Uterus (tissue), 4 donors: ENCODE data around the gene SLC36A1. TPM values are rescaled to one million over a fixed set of nuclear protein-coding genes. Genes with fewer than 3 reads are reported as not detected.

Experiments used
- DNase-seq, 2 donors: peaks; one replicate each; pipeline ENCODE4 v3.0.0-alpha.2; 2019 to 2020
- H3K27ac ChIP-seq, 2 donors: fragments of 200-600 bp; sonication (generic); 1 replicate in 1 of 2; 2 replicates in 1 of 2; pipeline ENCODE4 v1.5.1; 2016 to 2018
- H3K27me3 ChIP-seq, 2 donors: fragments of 200-600 bp; sonication (generic); one replicate each; pipeline ENCODE4 v1.5.1; 2018 to 2019; ENCODE audit warnings: control low read depth in 1 of 2
- H3K36me3 ChIP-seq, 2 donors: fragments of 200-600 bp; sonication (generic); one replicate each; pipeline ENCODE4 v1.5.1; 2019; ENCODE audit warnings: control low read depth in 1 of 2
- H3K4me1 ChIP-seq, 2 donors: fragments of 200-600 bp; sonication (generic); one replicate each; pipeline ENCODE4 v1.5.1; 2018 to 2019; ENCODE audit warnings: control low read depth in 1 of 2
- H3K4me3 ChIP-seq, 2 donors: fragments of 200-600 bp; sonication (generic); 1 replicate in 1 of 2; 2 replicates in 1 of 2; pipeline ENCODE4 v1.5.1; 2018 to 2019; ENCODE audit warnings: mild to moderate bottlenecking in 1 of 2
- H3K9me3 ChIP-seq, 2 donors: fragments of 200-600 bp; sonication (generic); one replicate each; pipeline ENCODE4 v1.5.1; 2019; ENCODE audit warnings: control low read depth in 1 of 2
- CTCF ChIP-seq, 4 experiments: fragments of 200-600 bp in 2 of 4; fragments of 450-650 bp in 2 of 4; sonication (generic) in 2 of 4; IDR thresholded peaks; one replicate each; pipeline ENCODE4 v1.5.1; 2016 to 2019; ENCODE audit warnings: antibody characterized with exemption in 4 of 4, mild to moderate bottlenecking in 2 of 4, moderate library complexity in 1 of 4
- POLR2A ChIP-seq, 2 donors: fragments of 450-650 bp; IDR thresholded peaks; one replicate each; pipeline ENCODE4 v1.6.1; 2016; ENCODE audit warnings: antibody characterized with exemption in 2 of 2, mild to moderate bottlenecking in 1 of 2, moderate library complexity in 1 of 2
- intact Hi-C: fragments of 100-400 bp; cut with DNase I; formaldehyde crosslinking; loops from one replicate; pipeline ENCODE4 v1.15.1; 2023; ENCODE audit warnings: low total_unique reads
- total RNA-seq, 4 donors: library from RNA; depleted of rRNA in 3 of 4; stranded (reverse); fragments of >200 nt in 3 of 4; gene quantifications; one replicate each; pipeline versions ENCODE4 v1.1.0 to v1.2.4, GENCODE V29; 2014 to 2023
- donor health status: DM: yes; HTN: yes; CAD: no.

The SLC36A1 gene
- total RNA-seq, 4 donors from 2014 or later: 5.0 to 10.1 (median 5.8) TPM

GRCh38 chr5:151509836-151510235 is 62.4 kb downstream of the SLC36A1 start:
- DNase-seq: no peak
- H3K36me3 ChIP-seq: no peaks in the 10 kb centered on the region
- no peak overlapping the region for H3K27ac ChIP-seq
- H3K9me3 ChIP-seq: no peaks in the 10 kb centered on the region
- H3K4me3 ChIP-seq: no peak overlapping the region
- intact Hi-C loops: loop anchor here (5.0 kb wide), 1 partner anchor 63 kb away; the partner anchor contains the start of gene SLC36A1
- no peaks in the 10 kb centered on the region for H3K27me3 ChIP-seq
- TF ChIP-seq CTCF (IDR thresholded peaks at IDR 0.05) (no peak), POLR2A (IDR thresholded peaks at IDR 0.05) (no peak)
- no peaks in the 10 kb centered on the region for H3K4me1 ChIP-seq

- Histone ChIP-seq H3K9me3 (no peaks in the 10 kb centered on the region), H3K27ac (no peak overlapping the region), H3K4me1 (no peaks in the 10 kb centered on the region), H3K27me3 (no peaks in the 10 kb centered on the region), H3K4me3 (no peak overlapping the region), H3K36me3 (no peaks in the 10 kb centered on the region)
- intact Hi-C loops: no loop called here
- TF ChIP-seq CTCF (IDR thresholded peaks at IDR 0.05): no peak
- no peak for TF ChIP-seq POLR2A (IDR thresholded peaks at IDR 0.05)
- no peak for DNase-seq
These were observed 69.9 kb downstream of the SLC36A1 start for GRCh38 chr5:151517122-151517920.

GRCh38 chr5:151520294-151520693 is 72.9 kb downstream of the SLC36A1 start:
- Histone ChIP-seq H3K27me3 (no peaks in the 10 kb centered on the region), H3K36me3 (no peaks in the 10 kb centered on the region), H3K4me1 (no peaks in the 10 kb centered on the region), H3K9me3 (no peaks in the 10 kb centered on the region), H3K27ac (no peak overlapping the region), H3K4me3 (no peak overlapping the region)
- no peak for DNase-seq
- intact Hi-C loops: no loop called here
- no peak for TF ChIP-seq CTCF (IDR thresholded peaks at IDR 0.05)
- TF ChIP-seq POLR2A (IDR thresholded peaks at IDR 0.05): no peak

- no peaks in the 10 kb centered on the region for H3K9me3 ChIP-seq
- no peak for DNase-seq
- no peaks in the 10 kb centered on the region for H3K4me1 ChIP-seq
- intact Hi-C loops: no loop called here
- TF ChIP-seq CTCF (IDR thresholded peaks at IDR 0.05) (no peak), POLR2A (IDR thresholded peaks at IDR 0.05) (no peak)
- H3K36me3 ChIP-seq: no peaks in the 10 kb centered on the region
- H3K27ac ChIP-seq: no peak overlapping the region
- H3K4me3 ChIP-seq: no peak overlapping the region
- H3K27me3 ChIP-seq: no peaks in the 10 kb centered on the region
These were observed 74.8 kb downstream of the SLC36A1 start for GRCh38 chr5:151522226-151522625.

- Histone ChIP-seq H3K4me3 (no peak overlapping the region), H3K27ac (no peak overlapping the region), H3K36me3 (no peaks in the 10 kb centered on the region), H3K27me3 (no peaks in the 10 kb centered on the region), H3K4me1 (no peaks in the 10 kb centered on the region), H3K9me3 (no peaks in the 10 kb centered on the region)
- no peak for DNase-seq
- intact Hi-C loops: no loop called here
- TF ChIP-seq CTCF (IDR thresholded peaks at IDR 0.05) (peak in 1 of 4 experiments; percentile 16), POLR2A (IDR thresholded peaks at IDR 0.05) (no peak)
These were observed 75.9 kb downstream of the SLC36A1 start for GRCh38 chr5:151523335-151523734.
